ENCODE measurements around the gene MCC.

Gene MCC

GRCh38 chr5:113319256-113320053, 168.8 kb downstream of the MCC start:
- no peak for DNase-seq (ENCODE audit: low read depth)

- no peak for DNase-seq (ENCODE audit: low read depth)
These were observed 170.6 kb downstream of the MCC start for GRCh38 chr5:113317636-113318035.

GRCh38 chr5:113311301-113311700, 177.0 kb downstream of the MCC start:
- no peak for DNase-seq (ENCODE audit: low read depth)

GRCh38 chr5:113302120-113302519, 186.1 kb downstream of the MCC start:
- no peak for DNase-seq (ENCODE audit: low read depth)

GRCh38 chr5:113299591-113299990, 188.7 kb downstream of the MCC start:
- DNase-seq (ENCODE audit: low read depth) = no peak

GRCh38 chr5:113296676-113297075, 191.6 kb downstream of the MCC start:
- no peak for DNase-seq (ENCODE audit: low read depth)

GRCh38 chr5:113295111-113295539, 193.1 kb downstream of the MCC start:
- DNase-seq (ENCODE audit: low read depth) = no peak

GRCh38 chr5:113294311-113295110, 193.7 kb downstream of the MCC start:
- DNase-seq (ENCODE audit: low read depth) = peak; percentile 51

GRCh38 chr5:113293975-113294310, 194.3 kb downstream of the MCC start:
- DNase-seq (ENCODE audit: low read depth) = no peak

- no peak for DNase-seq (ENCODE audit: low read depth)
These were observed 194.9 kb downstream of the MCC start for GRCh38 chr5:113293068-113293974.

- DNase-seq (ENCODE audit: low read depth) = no peak
These were observed 195.8 kb downstream of the MCC start for GRCh38 chr5:113292462-113292861.

- DNase-seq (ENCODE audit: low read depth) = no peak
These were observed 204.7 kb downstream of the MCC start for GRCh38 chr5:113283558-113283957.

GRCh38 chr5:113282472-113282871, 205.8 kb downstream of the MCC start:
- no peak for DNase-seq (ENCODE audit: low read depth)

- no peak for DNase-seq (ENCODE audit: low read depth)
These were observed 207.1 kb downstream of the MCC start for GRCh38 chr5:113281194-113281593.

- no peak for DNase-seq (ENCODE audit: low read depth)
These were observed 207.7 kb downstream of the MCC start for GRCh38 chr5:113280541-113280940.

- no peak for DNase-seq (ENCODE audit: low read depth)
These were observed 209.3 kb downstream of the MCC start for GRCh38 chr5:113278976-113279375.

- DNase-seq (ENCODE audit: low read depth) = no peak
These were observed 211.8 kb downstream of the MCC start for GRCh38 chr5:113276493-113276892.

- no peak for DNase-seq (ENCODE audit: low read depth)
These were observed 212.3 kb downstream of the MCC start for GRCh38 chr5:113276001-113276400.

GRCh38 chr5:113274836-113275414, 213.3 kb downstream of the MCC start:
- no peak for DNase-seq (ENCODE audit: low read depth)

- no peak for DNase-seq (ENCODE audit: low read depth)
These were observed 214.3 kb downstream of the MCC start for GRCh38 chr5:113273948-113274347.

- DNase-seq (ENCODE audit: low read depth) = no peak
These were observed 216.4 kb downstream of the MCC start for GRCh38 chr5:113271745-113272454.

Data from T-helper 22 cell (primary cell).